GM19035 (cell line): Measurements from ENCODE around the gene RPS6KB2.
"Not testable (repeated sequence)": the region's sequence is repeated elsewhere in the genome, so short reads cannot be mapped to it uniquely, and the experiment has no call there.

Source experiments
- ATAC-seq: cut with Tn5 transposase; IDR thresholded peaks from one replicate; pipeline ENCODE4 v1.9.1; 2021; ENCODE audit not compliant: unreplicated experiment

The RPS6KB2 gene

DNA sequence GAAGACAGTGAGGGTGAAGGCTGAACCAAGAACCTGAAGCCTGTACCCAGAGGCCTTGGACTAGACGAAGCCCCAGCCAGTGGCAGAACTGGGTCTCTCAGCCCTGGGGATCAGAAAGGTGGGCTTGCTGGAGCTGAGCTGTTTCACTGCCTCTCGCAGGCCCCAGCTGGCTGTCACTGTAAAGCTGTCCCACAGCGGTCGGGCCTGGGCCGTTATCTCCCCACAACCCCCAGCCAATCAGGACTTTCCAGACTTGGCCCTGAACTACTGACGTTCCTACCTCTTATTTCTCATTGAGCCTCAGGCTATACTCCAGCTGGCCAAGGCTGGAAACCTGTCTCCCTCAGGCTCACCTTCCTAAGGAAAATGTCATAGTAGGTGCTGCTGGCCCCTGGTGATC is 30.8 kb upstream of the RPS6KB2 start:
- no peak for ATAC-seq

DNA sequence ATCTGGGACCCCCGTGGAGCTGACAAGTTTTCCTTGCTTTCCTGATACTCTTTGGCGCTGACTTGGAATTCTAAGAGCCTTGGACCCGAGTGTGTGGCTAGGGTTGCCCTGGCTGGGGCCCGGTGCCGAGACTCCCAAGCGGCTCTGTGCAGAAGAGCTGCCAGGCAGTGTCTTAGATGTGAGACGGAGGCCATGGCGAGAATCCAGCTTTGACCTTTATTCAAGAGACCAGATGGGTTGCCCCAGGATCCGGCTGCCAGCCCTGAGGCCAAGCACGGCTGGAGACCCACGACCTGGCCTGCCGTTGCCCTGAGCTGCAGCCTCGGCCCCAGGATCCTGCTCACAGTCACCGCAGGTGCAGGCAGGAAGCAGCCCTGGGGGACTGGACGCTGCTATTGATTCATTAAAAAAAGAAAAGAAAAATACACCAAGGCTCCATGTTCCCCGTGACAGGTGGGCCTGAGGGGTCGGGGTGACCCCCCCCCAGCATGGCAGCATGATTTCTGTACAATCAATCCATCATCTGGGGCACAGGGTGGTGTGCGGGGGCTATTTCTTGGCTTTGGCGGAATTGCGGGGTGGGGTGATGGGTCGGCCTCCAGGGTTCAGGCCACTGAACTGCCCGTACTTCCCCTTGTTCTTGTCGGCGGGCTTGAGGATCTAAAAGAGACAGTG is 30.2 kb upstream of the RPS6KB2 start:
- ATAC-seq, result no peak

DNA sequence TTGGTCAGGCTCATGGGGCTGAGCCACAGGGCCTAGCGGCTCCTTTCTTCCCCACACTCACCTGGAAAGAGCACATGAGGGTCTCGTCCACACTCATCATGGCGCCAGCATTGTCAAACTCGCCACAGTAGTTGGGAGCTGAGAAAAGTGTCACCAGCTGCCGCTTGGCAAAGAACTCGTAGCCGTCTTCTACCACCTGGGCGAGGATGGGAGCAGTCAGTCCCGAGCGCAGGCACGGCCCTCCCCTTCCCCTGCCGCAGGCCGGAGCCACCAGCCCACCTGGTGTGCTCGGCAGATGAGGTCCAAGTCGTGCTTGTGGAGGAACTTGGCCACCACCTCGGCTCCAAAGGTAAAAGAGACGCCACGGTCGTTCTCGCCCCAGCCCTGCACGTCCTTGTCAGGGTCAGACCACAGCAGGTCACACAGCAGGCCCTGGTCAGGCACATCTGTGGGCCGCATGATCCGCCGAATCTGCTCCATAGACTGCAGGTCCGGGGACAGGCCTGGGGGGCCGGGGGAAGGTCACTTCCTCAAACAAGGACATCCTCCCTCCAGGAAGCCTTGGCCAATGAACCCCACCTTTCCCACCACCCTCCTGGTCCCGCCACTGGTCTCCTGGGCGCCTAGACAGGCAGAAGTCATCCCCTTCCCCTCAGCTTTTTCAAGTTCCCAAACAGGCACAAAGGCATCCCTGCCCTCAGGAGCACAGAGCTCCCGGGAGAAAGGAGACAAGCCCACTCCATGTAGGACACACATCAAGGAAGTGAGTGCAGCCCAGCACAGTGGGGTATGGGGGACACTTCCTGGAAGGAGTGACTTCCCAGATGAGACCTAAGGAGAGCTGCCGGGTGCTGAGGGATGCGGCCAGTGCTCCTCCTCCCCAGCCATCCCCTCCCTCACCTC is 29.4 kb upstream of the RPS6KB2 start:
- ATAC-seq, result no peak

DNA sequence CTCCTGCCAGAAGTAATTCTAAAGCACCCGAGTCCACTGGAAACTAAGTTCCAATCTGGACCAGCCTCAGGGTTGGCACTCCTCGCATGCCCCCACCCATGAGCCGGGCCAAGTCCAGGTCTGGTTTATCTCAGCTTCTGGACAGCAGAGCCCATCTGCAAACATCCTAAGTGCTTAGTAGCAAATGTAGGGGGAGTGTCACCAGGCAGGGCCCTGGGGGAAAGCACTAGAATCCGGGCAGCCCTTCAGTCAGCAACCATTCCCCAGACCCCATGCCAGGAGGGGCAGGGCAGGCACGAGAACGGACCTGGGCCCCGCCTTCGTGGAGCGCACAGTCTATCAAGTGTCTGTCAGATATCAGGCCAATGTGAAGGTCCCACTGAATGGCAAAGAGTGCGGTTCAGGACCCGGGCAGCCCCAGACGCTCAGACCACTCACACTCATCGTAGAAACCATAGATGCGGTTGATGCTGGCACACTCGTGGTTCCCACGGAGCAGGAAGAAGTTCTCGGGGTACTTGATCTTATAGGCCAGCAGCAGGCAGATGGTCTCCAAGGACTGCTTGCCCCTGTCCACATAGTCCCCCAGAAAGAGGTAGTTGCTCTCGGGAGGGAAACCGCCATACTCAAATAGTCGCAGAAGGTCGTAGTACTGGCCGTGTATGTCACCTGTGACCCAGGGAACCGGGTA is 27.9 kb upstream of the RPS6KB2 start:
- ATAC-seq, result no peak

DNA sequence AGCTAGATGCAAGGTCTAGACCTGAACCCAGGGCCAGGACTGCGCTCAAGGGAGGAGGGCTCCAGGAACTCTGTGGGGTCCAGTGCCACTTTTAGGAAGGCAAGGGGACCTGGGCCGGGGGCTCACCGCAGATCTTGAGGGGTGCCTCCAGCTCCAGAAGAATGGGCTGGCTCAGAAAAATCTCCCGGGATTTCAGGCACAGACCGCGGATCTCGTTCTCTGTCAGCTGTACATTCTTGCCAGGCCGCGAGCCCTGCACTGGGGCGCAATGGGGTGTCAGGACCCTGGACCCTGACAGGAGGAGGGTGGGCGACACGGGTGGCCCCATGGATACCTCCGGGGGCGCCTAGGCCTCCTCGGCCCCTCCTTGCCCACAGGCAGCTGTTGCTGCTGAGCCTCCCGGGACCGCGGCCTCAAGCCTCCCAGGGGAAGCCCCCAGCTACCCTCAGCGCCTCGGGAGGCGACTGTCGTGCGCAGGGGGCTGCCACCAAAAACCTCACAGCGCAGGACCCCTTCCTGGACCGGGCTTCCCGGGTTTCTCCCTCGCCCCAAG is 27.3 kb upstream of the RPS6KB2 start:
- peak; percentile 23 for ATAC-seq

DNA sequence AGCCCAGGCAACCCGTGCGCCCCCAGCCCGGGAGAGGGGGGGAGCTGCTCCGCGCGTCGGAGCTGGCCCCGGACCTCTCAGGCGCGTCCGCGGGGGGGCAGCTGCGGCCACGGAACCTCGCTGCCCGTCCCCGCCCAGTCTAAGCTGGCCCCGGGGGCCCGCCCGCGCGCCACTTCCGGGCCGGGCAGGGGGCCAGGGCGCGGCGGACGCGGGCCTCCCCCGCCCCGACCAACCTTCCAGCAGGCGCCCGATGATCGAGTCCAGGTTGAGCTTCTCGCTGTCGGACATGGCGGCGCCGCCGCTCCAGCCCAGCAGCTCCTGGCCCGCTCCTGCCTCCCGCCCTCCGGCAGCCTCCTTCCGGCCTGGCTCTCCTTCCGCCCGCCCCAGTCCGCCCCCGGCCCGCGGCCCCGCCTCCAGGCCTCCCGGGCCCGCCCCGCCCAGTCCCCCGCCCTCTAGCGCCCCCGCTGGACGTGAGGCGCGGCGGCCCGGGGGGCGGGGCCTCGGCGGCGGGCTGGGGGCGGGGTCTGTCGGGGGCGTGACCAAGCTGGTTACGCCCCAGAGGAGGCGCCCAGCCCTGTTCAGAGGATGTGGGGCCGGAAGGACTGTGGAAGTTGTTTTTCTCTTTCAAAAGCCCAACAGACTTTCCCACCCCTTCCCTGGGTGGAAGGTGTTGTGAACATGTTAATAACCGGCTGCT is 26.7 kb upstream of the RPS6KB2 start, which contains the start of gene PPP1CA:
Gene PPP1CA (minus strand): TSS at position 364 of the 697 bp plus-strand sequence. CDS start 76 bp downstream, at position 288.
- peak; percentile 71 for ATAC-seq

DNA sequence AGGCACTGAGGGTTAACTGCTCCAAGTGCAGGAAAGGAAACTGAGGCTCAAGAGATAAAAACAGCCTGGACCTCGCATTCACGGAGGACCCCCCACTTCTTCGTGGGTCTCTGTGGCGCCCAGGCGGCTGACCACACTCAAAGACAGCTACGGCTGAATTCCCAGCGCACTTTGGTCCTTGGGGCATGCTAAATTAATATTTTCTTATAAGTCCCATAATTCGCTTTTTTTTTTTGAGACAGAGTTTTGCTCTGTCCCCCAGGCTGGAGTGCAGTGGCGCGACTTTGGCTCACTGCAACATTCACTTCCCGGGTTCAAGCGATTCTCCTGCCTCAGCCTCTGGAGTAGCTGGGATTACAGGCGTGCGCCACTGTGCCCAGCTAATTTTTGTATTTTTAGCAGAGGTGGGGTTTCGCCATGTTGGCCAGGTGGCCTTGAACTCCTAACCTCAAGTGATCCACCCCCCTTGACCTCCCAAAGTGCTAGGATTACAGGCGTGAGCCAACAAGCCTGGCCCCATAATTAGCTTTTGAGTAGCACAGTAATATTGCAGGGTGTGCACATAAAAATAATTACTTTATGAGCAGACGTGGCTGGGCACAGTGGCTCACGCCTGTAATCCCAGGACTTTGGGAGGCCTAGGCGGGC is 26.0 kb upstream of the RPS6KB2 start:
- ATAC-seq, result not testable (repeated sequence)

DNA sequence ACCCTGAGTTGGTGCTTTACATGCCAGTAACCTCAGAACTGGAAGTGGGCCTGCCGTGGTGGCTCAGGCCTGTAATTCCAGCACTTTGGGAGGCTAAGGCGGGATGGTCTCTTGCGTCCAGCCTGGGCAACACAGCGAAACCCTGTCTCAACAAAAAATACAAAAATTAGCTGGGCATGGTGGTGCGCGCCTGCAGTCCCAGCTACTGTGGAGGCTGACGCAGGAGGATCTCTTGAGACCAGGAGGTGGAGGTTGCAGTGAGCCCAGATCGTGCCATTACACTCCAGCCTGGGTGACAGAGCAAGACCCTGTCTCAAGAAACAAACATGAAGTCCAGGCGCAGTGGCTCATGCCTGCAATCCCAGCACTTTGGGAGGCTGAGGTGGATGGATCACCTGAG is 25.2 kb upstream of the RPS6KB2 start:
- ATAC-seq, result not testable (repeated sequence)

DNA sequence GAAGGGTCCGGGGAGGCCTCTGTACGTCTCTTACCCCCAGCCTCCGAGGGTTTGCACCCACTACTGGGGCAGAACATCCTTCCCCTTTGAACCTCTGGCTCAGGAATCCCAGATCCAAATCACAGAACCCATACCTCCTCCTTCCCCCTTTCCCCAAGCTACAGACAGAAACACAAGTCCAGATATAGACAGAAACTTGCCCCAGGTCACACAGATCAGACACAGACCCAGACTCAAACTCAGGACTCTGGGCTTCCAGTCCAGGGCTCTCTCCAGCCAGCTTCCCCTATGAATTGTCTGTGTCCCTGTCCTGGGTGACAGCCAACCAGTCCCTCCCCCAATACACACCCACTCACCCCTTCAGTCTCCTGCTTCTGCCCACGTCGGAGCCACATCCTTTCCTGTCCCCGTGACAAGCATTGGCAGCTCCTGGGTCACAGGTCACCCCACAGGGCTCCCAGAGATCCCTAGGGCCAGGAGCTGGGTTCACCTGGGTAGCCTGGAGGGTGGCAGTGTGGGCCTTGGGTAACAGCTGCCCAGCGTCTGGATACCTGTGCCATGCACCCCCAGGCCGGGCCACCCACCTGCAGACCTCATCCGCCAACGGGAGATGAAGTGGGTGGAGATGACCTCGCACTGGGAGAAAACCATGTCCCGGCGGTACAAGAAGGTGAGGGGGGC is 23.6 kb upstream of the RPS6KB2 start:
- ATAC-seq, result no peak

DNA sequence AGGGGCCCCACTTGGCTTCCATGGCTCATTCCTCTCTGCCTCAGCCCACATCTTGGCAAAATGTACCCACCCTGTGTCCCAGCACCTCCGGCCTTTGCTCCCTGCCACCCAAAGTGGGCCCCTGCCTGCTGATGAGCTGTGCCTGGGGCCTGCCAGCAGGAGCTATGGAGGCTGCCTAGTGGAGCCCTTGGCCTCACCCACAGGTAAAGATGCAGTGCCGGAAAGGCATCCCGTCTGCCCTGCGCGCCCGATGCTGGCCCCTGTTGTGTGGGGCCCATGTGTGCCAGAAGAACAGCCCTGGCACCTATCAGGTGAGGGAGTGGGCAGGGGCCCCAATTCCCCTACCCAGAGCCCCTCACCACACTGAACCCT is 23.1 kb upstream of the RPS6KB2 start:
- no peak for ATAC-seq

DNA sequence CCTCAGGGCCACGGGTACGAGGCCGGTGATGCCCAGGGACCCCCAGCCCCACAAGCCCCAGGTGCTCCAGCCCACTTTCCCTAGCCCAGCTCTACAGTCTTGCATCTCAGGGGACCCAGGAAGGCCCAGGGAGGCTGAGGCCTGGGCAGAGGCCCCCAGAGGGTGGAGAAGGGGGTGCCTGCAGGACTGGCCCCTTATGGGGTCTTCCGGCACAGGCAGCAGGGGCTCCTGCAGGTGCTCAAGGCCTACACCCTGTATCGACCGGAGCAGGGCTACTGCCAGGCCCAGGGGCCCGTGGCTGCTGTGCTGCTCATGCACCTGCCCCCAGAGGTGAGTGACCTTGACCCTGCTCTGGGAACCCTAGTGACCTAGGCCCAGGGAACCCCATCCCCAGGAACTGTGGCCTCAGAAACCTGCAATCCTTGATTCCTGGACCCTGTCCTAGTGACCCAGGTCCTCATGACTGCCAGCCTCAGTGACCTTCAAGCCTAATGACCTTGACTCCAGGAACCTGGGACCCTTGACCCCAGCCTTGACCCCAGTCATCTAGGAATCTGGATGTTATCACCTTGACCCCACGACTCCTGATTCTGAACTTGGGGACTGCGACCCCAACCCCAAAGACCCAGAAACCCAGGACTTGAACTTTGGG is 22.5 kb upstream of the RPS6KB2 start:
- ATAC-seq, result no peak

DNA sequence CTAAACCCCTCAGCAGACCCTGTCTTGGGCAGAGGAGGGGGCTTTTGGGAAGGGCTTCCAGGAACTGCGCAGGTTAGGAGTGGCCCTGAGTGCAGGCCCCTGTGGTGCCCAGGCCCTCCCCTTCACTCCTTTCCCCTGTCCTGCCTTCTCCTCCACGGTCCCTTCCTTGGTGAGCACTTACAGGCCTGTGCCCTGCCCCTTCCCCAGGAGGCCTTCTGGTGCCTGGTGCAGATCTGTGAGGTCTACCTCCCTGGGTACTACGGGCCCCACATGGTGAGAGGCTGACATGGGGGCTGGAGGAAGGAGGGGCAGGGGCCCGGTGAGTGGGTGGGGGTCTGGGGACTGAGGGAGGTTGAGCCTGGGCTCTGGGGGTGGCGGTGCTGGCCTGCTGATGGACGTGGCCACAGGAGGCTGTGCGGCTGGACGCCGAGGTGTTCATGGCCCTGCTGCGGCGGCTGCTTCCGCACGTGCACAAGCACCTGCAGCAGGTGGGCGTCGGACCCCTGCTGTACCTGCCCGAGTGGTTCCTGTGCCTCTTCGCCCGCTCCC is 21.8 kb upstream of the RPS6KB2 start:
- no peak for ATAC-seq

DNA sequence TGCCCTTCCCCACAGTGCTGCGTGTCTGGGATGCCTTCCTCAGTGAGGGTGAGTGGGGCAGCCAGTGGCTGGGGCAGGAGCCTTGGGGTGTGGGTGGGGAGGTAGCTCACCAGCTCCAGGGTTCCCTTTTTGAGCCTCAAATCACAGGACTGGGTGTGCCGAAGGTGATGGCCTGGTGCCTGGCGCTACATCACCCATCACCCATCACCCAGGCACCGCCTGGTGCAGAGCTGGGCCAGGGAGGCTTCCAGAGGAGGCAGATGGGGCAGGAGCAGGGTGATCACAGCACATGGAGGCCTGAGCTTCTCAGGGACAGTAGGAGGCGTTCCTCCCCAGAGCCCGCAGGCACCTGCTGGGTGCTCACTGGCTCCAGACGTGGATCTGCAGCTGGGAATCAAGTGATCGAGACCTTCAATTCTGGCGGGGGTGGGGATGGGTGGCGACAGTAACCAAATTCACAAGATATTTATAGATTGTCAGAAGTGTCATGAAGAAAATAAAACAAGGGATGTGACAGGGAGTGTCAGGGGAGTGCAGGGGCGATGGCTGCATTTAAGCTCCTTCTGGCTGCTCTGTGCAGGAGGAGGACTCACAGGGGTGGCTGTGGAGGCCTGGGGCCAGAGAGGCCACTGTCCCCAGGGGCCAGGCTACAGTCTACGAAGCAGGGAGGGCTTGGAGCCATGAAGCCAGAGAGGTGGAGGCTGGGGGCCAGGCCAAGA is 21.2 kb upstream of the RPS6KB2 start:
- no peak for ATAC-seq

DNA sequence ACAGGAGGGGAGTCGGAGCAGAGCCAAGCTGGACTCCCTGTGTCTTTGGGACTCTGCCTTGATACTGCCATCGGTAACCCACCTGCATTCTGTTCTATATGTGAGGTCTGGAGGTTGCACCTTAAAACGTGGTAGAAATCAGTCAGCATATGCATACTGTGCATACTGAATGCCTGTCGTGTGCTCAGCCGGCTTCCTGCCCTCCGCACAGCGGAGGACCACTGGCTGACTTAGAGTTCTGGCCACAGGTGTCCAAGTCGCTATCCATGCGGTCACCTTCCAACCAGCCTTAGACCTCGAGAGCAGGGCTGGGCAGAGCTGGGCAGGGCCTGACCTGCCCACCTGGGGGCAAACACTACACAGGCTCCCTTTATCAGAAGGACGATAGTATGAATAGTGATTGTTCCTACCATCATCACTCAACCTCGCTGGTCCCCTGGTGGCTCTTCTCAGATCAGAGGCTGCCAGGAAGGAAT is 20.6 kb upstream of the RPS6KB2 start:
- no peak for ATAC-seq

DNA sequence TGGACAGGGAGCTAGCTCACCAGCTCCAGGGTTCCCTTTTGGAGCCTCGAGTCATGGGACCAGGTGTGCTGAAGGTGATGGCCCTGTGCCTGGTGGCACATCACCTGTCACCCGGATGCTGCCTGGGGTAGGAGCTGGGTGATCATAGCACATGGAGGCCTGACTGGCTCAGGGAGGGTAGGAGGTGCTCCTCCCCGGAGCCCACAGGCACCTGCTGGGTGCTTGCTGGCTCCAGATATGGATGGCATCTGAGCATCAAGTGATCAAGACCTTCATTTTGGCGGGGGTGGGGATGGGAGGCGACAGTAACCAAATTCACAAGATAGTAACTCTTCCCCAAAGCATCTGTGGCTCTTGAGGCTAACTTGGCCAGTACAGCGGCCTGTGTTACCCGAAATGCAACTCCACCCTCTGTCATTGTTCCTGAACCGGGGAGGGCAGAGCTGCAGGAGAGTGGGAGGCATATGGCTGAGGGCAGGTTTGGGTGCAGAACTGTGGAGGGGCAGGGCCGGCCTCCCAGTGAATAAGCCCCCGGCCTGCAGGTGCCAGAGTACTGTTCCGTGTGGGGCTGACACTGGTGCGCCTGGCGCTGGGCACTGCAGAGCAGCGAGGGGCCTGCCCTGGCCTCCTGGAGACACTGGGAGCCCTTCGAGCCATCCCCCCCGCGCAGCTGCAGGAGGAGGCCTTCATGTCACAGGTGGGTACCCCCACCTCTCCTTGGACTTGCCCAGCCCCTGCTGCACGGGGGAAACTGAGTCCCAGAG is 19.7 kb upstream of the RPS6KB2 start:
- peak; percentile 6 for ATAC-seq

DNA sequence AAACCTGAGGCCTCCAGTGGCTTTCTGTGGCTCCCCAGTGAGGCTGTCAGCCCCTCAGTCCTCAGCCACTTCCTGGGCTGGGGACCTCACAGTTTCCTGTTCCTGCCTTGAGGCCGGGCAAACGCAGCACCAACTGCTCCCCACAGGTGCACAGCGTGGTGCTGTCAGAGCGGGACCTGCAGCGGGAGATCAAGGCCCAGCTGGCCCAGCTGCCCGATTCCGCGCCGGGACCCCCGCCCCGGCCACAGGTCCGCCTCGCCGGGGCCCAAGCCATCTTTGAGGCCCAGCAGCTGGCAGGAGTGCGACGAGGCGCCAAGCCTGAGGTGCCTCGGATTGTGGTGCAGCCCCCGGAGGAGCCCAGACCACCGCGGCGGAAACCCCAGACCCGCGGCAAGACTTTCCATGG is 19.0 kb upstream of the RPS6KB2 start:
- peak; percentile 65 for ATAC-seq

DNA sequence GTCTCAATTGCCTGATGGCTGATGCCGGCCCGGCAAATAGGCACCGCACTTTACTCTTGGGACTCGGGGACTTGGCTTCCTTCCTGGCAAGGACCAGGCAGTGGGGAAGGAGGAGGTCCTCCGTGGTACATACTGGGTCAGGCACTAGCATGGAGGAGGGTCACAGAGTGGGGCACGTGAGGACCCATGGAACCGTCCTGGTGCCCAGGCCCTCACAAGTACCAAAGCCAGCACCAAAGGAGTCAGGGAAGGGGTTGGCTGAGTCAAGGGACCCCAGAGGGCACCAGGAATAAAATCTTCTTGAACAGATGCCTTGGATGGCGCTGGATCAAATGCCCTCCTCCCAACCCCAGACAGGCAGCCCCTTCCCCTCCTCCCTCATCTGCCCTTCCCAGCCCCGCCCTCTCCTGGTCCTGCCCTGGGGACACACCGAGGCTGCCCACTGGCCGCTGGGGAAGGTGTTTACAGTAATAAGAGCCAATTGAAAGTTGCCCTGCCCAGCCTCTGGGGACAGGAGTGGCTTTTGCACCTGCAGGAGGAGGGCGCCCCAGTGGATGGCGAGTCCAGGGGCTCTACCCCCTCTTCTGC is 18.4 kb upstream of the RPS6KB2 start:
- ATAC-seq, result no peak
